ENCODE measurements around the gene VAMP4. TPM values are rescaled to one million over a fixed set of nuclear protein-coding genes. Genes with fewer than 3 reads are reported as not detected.

VAMP4 gene
- total RNA-seq, 1 experiment from 2014 or later: 9.3 TPM

DNA sequence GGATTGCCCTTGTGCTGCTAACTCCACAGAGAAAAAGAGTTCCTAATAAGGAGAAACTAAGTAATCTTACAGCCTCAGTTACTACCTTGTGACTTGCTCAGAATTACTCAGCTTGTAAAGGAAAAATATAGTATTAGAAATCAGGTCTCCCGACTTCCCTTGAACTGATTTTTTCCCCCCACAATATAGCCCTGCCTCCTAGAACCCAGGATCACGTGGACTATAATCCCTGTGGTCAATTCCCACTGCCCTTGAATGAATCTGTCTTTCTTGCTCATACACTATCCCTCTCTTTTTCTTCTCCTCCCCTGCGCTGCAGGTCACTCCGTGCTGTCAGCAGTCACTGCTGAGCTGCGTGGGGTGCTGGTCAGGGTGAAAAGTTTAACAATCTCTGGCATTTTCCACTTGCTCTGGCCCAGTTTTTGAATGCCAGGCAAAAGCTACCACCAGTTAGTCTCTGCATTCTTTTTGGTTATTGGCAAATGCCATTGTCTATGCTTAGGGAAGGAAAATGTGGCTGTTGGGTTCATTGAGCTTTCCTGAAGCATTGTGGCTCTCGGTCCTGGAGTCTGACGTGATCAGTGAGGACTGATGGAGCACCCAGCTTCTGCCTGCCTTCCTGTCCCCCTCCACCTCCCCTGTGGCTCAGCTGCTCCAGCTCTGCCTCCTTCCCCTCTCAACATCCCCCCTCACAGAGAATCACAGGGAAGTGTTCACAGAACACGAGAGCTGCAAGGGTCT lies 87.5 kb downstream of the VAMP4 start:
- POLR2A ChIA-PET: interaction anchor here (0.7 kb wide), 1 partner anchor 10 kb away, joined by 4 read pairs; no protein-coding TSS in a partner anchor
- Histone ChIP-seq H3K27ac (ENCODE audit: low read length) (no peak overlapping the region), H3K9me3 (ENCODE audit: control insufficient read depth, insufficient read depth, low read depth, low read length) (no peaks in the 10 kb centered on the region), H3K4me1 (ENCODE audit: control insufficient read depth, insufficient read depth, low read length) (no peaks in the 10 kb centered on the region), H3K36me3 (ENCODE audit: control insufficient read depth, insufficient read depth, low read length) (no peaks in the 10 kb centered on the region), H3K27me3 (ENCODE audit: control insufficient read depth, insufficient read depth, low read length) (no peaks in the 10 kb centered on the region; the same call in 1 of the 2 replicates), H3K4me3 (ENCODE audit: low read depth in 2 of 2, low read length in 2 of 2) (no peak overlapping the region)
- intact Hi-C loops (cut with micrococcal nuclease; ENCODE audit: unreplicated experiment) (no loop called here), in situ Hi-C loops (cut with HindIII; ENCODE audit: low pct_unique_long_range_greater_than_20kb, low sequenced_read_pairs) (no loop called here)
- no TSS peak for BruUV-seq (replicated peaks)
- CTCF ChIA-PET: interaction anchor here (0.6 to 1.7 kb wide), 2 partner anchors 10 to 48 kb away, joined by 3 to 5 read pairs; no protein-coding TSS in a partner anchor
- ATAC-seq (peak; percentile 50; the same call in 1 of the 2 replicates), DNase-seq (ENCODE audit: low read depth, low spot score) (no peak)
- no peak for TF ChIP-seq TCF7L2 (IDR thresholded peaks at IDR 0.05; ENCODE audit: low read depth, low read length)
- TF ChIP-seq, protein P1, sequence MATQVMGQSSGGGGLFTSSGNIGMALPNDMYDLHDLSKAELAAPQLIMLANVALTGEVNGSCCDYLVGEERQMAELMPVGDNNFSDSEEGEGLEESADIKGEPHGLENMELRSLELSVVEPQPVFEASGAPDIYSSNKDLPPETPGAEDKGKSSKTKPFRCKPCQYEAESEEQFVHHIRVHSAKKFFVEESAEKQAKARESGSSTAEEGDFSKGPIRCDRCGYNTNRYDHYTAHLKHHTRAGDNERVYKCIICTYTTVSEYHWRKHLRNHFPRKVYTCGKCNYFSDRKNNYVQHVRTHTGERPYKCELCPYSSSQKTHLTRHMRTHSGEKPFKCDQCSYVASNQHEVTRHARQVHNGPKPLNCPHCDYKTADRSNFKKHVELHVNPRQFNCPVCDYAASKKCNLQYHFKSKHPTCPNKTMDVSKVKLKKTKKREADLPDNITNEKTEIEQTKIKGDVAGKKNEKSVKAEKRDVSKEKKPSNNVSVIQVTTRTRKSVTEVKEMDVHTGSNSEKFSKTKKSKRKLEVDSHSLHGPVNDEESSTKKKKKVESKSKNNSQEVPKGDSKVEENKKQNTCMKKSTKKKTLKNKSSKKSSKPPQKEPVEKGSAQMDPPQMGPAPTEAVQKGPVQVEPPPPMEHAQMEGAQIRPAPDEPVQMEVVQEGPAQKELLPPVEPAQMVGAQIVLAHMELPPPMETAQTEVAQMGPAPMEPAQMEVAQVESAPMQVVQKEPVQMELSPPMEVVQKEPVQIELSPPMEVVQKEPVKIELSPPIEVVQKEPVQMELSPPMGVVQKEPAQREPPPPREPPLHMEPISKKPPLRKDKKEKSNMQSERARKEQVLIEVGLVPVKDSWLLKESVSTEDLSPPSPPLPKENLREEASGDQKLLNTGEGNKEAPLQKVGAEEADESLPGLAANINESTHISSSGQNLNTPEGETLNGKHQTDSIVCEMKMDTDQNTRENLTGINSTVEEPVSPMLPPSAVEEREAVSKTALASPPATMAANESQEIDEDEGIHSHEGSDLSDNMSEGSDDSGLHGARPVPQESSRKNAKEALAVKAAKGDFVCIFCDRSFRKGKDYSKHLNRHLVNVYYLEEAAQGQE (IDR thresholded peaks at IDR 0.05; ENCODE audit: insufficient read depth in 1 of 2, low read depth in 2 of 2, low read length in 1 of 2): no peak
- TF ChIP-seq, protein P2, sequence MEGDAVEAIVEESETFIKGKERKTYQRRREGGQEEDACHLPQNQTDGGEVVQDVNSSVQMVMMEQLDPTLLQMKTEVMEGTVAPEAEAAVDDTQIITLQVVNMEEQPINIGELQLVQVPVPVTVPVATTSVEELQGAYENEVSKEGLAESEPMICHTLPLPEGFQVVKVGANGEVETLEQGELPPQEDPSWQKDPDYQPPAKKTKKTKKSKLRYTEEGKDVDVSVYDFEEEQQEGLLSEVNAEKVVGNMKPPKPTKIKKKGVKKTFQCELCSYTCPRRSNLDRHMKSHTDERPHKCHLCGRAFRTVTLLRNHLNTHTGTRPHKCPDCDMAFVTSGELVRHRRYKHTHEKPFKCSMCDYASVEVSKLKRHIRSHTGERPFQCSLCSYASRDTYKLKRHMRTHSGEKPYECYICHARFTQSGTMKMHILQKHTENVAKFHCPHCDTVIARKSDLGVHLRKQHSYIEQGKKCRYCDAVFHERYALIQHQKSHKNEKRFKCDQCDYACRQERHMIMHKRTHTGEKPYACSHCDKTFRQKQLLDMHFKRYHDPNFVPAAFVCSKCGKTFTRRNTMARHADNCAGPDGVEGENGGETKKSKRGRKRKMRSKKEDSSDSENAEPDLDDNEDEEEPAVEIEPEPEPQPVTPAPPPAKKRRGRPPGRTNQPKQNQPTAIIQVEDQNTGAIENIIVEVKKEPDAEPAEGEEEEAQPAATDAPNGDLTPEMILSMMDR (IDR thresholded peaks at IDR 0.05): no peak

DNA sequence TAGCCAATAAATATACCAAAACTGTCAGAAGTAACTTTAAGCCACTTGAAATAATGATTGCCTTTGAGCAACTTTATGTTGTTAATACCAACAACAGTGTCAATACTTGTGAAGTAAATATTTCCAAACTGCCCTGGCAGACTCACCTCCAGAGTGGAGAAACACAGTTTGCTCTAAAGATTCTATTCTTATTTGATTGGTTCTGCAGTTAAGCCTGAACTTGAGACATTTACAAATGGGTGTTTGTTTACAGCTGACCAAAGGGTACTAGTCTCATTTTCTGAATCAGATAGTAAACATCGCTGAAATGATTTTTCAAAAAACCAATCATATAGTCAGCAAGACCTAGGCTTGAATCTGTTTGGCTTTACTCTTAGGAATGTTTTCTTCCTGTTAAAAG lies 88.1 kb downstream of the VAMP4 start:
- no peak overlapping the region for H3K27ac ChIP-seq (ENCODE audit: low read length)
- H3K4me1 ChIP-seq (ENCODE audit: control insufficient read depth, insufficient read depth, low read length): no peaks in the 10 kb centered on the region
- no peak overlapping the region for H3K4me3 ChIP-seq (ENCODE audit: low read depth in 2 of 2, low read length in 2 of 2)
- no peaks in the 10 kb centered on the region for H3K9me3 ChIP-seq (ENCODE audit: control insufficient read depth, insufficient read depth, low read depth, low read length)
- ChIA-PET POLR2A (no interaction called here), CTCF (interaction anchor here (1.7 kb wide), 1 partner anchor 9 kb away, joined by 5 read pairs; no protein-coding TSS in a partner anchor)
- H3K27me3 ChIP-seq (ENCODE audit: control insufficient read depth, insufficient read depth, low read length): no peaks in the 10 kb centered on the region; the same call in 1 of the 2 replicates
- intact Hi-C loops (cut with micrococcal nuclease; ENCODE audit: unreplicated experiment): no loop called here
- in situ Hi-C loops (cut with HindIII; ENCODE audit: low pct_unique_long_range_greater_than_20kb, low sequenced_read_pairs): no loop called here
- H3K36me3 ChIP-seq (ENCODE audit: control insufficient read depth, insufficient read depth, low read length): no peaks in the 10 kb centered on the region
- DNase-seq (ENCODE audit: low read depth, low spot score) (no peak), ATAC-seq (no peak)
- TF ChIP-seq, protein P2 (IDR thresholded peaks at IDR 0.05): no peak
- TF ChIP-seq TCF7L2 (IDR thresholded peaks at IDR 0.05; ENCODE audit: low read depth, low read length) (no peak), POLR2AphosphoS5 (IDR thresholded peaks at IDR 0.05; ENCODE audit: low read depth, low read length) (no peak), SIN3A (IDR thresholded peaks at IDR 0.05; ENCODE audit: borderline replicate concordance, insufficient read depth, low read depth, low read length) (no peak)
- TF ChIP-seq, protein P1 (IDR thresholded peaks at IDR 0.05; ENCODE audit: insufficient read depth in 1 of 2, low read depth in 2 of 2, low read length in 1 of 2): no peak
- BruUV-seq (replicated peaks): no TSS peak
